Tibial nerve (tissue), 4 donors: ENCODE results near the gene ZNF423. TPM values are rescaled to one million over a fixed set of nuclear protein-coding genes. Genes with fewer than 3 reads are reported as not detected.

Source experiments
- DNase-seq, 2 donors: peaks; one replicate each; pipeline ENCODE4 v3.0.0-alpha.2; 2019; ENCODE audit warnings: low spot score in 2 of 2
- H3K27ac ChIP-seq, 4 donors: fragments of 200-600 bp; sonication (generic) in 3 of 4; one replicate each; pipeline ENCODE4 v1.5.1; 2017 to 2019; ENCODE audit warnings: mild to moderate bottlenecking in 1 of 4
- H3K27me3 ChIP-seq, 2 donors: fragments of 200-600 bp; sonication (generic) in 1 of 2; one replicate each; pipeline versions ENCODE4 v1.5.1 to v1.6.0; 2017 to 2019
- H3K36me3 ChIP-seq, 3 donors: fragments of 200-600 bp; sonication (generic); one replicate each; pipeline ENCODE4 v1.5.1; 2018 to 2019
- H3K4me1 ChIP-seq, 4 donors: fragments of 200-600 bp; sonication (generic) in 3 of 4; one replicate each; pipeline ENCODE4 v1.5.1; 2017 to 2019
- H3K4me3 ChIP-seq, 4 donors: fragments of 200-600 bp; sonication (generic) in 3 of 4; one replicate each; pipeline ENCODE4 v1.5.1; 2017 to 2019; ENCODE audit warnings: mild to moderate bottlenecking in 1 of 4, moderate library complexity in 1 of 4
- H3K9me3 ChIP-seq, 4 donors: fragments of 200-600 bp; sonication (generic) in 3 of 4; one replicate each; pipeline ENCODE4 v1.5.1; 2017 to 2019
- EP300 ChIP-seq, 2 donors: sonication (generic); formaldehyde crosslinking; IDR thresholded peaks; one replicate each; pipeline ENCODE4 v1.6.1; 2017; ENCODE audit warnings: antibody characterized with exemption in 2 of 2, mild to moderate bottlenecking in 1 of 2
- POLR2A ChIP-seq, 2 donors: fragments of 450-650 bp; IDR thresholded peaks; one replicate each; pipeline ENCODE4 v1.6.1; 2017; ENCODE audit warnings: antibody characterized with exemption in 2 of 2, mild to moderate bottlenecking in 2 of 2, moderate library complexity in 2 of 2
- WGBS, 2 donors: methylation state at CpG; one replicate each; pipeline ENCODE4 v1.1.5; 2018; 5-methylcytosine and 5-hydroxymethylcytosine counted together
- total RNA-seq, 4 donors: library from RNA; depleted of rRNA; stranded (reverse); fragments of >200 nt; gene quantifications; one replicate each; pipeline ENCODE4 v1.1.0, GENCODE V29; 2016
- TF ChIP-seq, protein P1 (sequence below), 5 experiments: fragments of 200-600 bp in 3 of 5; fragments of 450-650 bp in 2 of 5; sonication (generic) in 3 of 5; IDR thresholded peaks; one replicate each; pipeline ENCODE4 v1.5.1; 2016 to 2019; ENCODE audit warnings: antibody characterized with exemption in 5 of 5, mild to moderate bottlenecking in 3 of 5, moderate library complexity in 2 of 5

ZNF423 gene
- total RNA-seq, 4 donors from 2014 or later = 15.9 to 20.5 (median 18.5) TPM

DNA sequence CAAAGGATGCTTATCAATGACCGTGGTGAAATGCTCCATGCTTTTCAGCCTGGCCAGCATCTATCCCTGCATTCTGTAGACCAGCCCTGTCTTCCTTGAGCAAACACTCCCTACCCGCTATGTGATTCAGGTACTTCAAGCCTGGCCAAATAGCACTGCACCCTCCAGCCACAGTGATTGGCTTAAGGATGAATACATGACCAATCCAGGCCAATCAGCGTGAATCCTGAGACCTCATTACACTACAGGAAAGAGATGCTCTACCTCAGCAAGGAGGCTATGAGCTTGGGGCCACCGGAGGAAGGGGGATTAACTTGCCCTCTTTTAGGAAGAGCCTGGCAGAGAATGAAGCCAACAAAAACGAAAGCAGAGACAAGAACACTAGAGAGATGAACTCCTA is 162.5 kb downstream of the ZNF423 start:
- H3K4me3 ChIP-seq = no peak overlapping the region
- 91 to 93% methylated on average over 4 to 5 of the region's 5 CpGs for whole genome bisulfite sequencing, 2 donors
- H3K36me3 ChIP-seq = no peaks in the 10 kb centered on the region
- TF ChIP-seq, protein P1, sequence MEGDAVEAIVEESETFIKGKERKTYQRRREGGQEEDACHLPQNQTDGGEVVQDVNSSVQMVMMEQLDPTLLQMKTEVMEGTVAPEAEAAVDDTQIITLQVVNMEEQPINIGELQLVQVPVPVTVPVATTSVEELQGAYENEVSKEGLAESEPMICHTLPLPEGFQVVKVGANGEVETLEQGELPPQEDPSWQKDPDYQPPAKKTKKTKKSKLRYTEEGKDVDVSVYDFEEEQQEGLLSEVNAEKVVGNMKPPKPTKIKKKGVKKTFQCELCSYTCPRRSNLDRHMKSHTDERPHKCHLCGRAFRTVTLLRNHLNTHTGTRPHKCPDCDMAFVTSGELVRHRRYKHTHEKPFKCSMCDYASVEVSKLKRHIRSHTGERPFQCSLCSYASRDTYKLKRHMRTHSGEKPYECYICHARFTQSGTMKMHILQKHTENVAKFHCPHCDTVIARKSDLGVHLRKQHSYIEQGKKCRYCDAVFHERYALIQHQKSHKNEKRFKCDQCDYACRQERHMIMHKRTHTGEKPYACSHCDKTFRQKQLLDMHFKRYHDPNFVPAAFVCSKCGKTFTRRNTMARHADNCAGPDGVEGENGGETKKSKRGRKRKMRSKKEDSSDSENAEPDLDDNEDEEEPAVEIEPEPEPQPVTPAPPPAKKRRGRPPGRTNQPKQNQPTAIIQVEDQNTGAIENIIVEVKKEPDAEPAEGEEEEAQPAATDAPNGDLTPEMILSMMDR (IDR thresholded peaks at IDR 0.05) = no peak
- TF ChIP-seq EP300 (IDR thresholded peaks at IDR 0.05) (no peak), POLR2A (IDR thresholded peaks at IDR 0.05) (no peak)
- no peak overlapping the region for H3K27ac ChIP-seq
- H3K27me3 ChIP-seq = no peaks in the 10 kb centered on the region
- no peaks in the 10 kb centered on the region for H3K9me3 ChIP-seq
- no peak for DNase-seq
- peaks cover 0 to 4% (median 0%) of the 10 kb centered on the region in 4 donors for H3K4me1 ChIP-seq

DNA sequence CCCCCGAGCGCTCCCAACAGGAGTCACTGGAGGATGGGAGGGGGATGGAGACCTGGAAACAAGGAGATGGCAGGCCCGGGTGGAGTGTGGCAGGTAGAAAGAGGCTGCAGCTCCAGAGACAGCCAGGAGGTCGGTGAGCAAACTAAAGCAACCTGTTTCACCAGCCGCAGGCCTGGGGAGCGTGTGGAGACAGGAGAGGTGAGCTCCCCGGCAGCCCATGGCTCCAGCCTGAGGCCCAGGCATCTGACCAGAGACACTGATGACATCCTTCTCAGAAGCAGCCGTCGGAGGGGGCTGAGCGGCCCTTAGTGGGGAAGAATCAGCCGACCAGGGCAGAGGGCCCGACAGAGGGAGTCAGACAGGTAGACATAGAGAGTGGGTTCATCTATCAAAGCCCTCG is 165.1 kb downstream of the ZNF423 start:
- H3K27ac ChIP-seq = no peak overlapping the region
- no peak for TF ChIP-seq EP300 (IDR thresholded peaks at IDR 0.05)
- TF ChIP-seq POLR2A (IDR thresholded peaks at IDR 0.05) = no peak
- TF ChIP-seq, protein P1 (IDR thresholded peaks at IDR 0.05) = no peak
- H3K36me3 ChIP-seq = no peaks in the 10 kb centered on the region
- 78 to 86% methylated on average over 13 of the region's 13 CpGs for WGBS, 2 donors
- no peak overlapping the region for H3K4me3 ChIP-seq
- DNase-seq = no peak
- peaks cover 0 to 4% (median 0%) of the 10 kb centered on the region in 4 donors for H3K4me1 ChIP-seq
- H3K9me3 ChIP-seq = no peaks in the 10 kb centered on the region
- no peaks in the 10 kb centered on the region for H3K27me3 ChIP-seq

DNA sequence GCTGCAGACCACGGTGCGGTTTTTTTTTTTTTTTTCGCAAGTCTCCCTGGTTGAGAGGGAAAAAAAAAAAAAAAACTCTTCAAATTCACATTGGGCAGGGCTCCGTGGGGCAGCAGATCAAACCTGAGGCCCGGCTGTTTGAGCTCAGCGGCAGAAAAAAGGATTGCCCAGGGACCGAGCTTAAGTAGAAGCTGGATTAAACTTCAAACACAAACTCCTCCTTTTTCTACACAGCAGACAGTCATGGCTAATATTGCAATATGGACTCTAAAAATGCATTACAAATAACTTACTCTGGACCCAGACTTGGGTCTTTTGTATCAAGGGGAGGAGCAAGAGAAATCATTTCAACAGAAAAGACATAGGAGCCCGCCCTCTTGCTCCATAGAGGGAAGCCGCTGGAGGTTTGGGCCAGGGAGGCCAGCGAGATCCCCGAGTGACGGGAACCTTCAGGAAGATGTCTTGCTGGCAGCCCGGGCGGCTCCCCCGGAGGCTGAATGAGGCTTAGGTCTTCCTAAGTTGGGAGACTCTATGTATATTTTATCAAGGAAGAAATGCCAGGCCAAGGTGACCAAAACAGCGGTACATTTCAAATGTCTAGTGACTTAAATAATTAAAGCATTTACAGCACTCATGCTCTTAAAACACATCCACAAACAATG is 167.7 kb downstream of the ZNF423 start:
- DNase-seq = no peak
- H3K4me1 ChIP-seq = peaks cover 0 to 4% (median 0%) of the 10 kb centered on the region in 4 donors
- no peaks in the 10 kb centered on the region for H3K9me3 ChIP-seq
- H3K36me3 ChIP-seq = no peaks in the 10 kb centered on the region
- no peak overlapping the region for H3K4me3 ChIP-seq
- WGBS, 2 donors = 73 to 83% methylated on average over 16 of the region's 16 CpGs
- no peak overlapping the region for H3K27ac ChIP-seq
- TF ChIP-seq POLR2A (IDR thresholded peaks at IDR 0.05) = no peak
- H3K27me3 ChIP-seq = no peaks in the 10 kb centered on the region

DNA sequence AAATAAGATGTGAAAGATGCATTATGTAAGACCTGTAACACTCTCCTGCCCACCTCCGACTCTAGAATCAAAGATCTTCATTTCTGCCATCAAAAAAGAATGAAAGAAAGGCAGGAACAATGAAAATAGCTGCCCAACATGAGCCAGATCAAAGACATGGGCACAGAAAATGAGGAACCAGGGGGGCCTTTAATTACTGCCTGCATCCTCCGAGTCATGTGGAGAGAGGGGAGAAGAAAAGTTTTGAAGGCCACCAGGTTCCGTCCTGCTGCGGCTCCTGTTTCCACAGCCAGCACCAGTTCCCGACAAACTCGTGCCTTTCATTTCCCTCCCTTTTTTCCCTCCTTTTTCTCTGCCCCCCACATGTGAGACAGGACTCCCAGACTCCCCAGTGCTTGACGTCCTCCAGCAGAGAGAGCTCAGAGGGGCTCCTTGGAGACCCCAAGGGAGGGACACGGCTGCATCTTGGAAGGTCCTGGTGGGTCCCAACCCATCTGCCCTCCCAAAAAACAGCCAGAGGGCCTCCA is 168.4 kb downstream of the ZNF423 start:
- Histone ChIP-seq H3K27me3 (no peaks in the 10 kb centered on the region), H3K36me3 (no peaks in the 10 kb centered on the region), H3K4me1 (peaks cover 0 to 4% (median 0%) of the 10 kb centered on the region in 4 donors), H3K4me3 (no peak overlapping the region), H3K9me3 (no peaks in the 10 kb centered on the region), H3K27ac (no peak overlapping the region)
- DNase-seq = no peak
- 66 to 68% methylated on average over 8 of the region's 8 CpGs for WGBS, 2 donors
- TF ChIP-seq POLR2A (IDR thresholded peaks at IDR 0.05) (no peak), EP300 (IDR thresholded peaks at IDR 0.05) (no peak)
- TF ChIP-seq, protein P1 (IDR thresholded peaks at IDR 0.05) = no peak

DNA sequence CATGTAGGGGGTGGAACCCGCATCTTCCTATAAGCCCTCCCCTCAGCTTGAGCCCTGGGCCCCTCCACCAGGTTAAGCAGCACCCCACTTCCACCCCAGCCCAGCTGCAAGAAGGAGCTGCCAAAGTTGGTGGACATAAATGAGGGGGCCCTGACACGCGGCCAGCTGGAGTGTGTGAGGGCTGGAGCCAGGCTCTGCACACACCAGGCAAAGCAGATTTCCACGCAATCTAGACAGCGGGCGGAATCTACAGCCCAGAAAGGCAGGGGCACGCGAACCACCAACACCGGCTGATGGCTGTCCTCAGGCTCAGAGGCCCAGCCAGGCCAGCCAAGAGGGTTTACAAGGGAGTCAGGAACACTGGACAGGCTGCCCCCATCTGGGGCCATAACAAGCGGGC is 171.2 kb downstream of the ZNF423 start:
- H3K4me1 ChIP-seq = peaks cover 0 to 4% (median 0%) of the 10 kb centered on the region in 4 donors

More for the DNA sequence above, 171.2 kb downstream of the ZNF423 start:
- Histone ChIP-seq H3K27me3 (no peaks in the 10 kb centered on the region), H3K36me3 (peaks cover 0 to 6% (median 0%) of the 10 kb centered on the region in 3 donors), H3K4me3 (no peak overlapping the region), H3K27ac (no peak overlapping the region), H3K9me3 (peaks cover 0 to 10% (median 0%) of the 10 kb centered on the region in 4 donors)
- TF ChIP-seq, protein P1 (IDR thresholded peaks at IDR 0.05) = no peak
- no peak for TF ChIP-seq POLR2A (IDR thresholded peaks at IDR 0.05)
- no peak for TF ChIP-seq EP300 (IDR thresholded peaks at IDR 0.05)
- 84 to 94% methylated on average over 7 to 10 of the region's 10 CpGs for WGBS, 2 donors
- no peak for DNase-seq
